ENCODE results near the gene HOXA4. TPM values are rescaled to one million over a fixed set of nuclear protein-coding genes. Genes with fewer than 3 reads are reported as not detected.
A peak's percentile ranks its signal among the peaks of the same experiment; 100 is the strongest.

Gene HOXA4
- total and polyA plus RNA-seq, 2 experiments from 2014 or later = not detected

DNA sequence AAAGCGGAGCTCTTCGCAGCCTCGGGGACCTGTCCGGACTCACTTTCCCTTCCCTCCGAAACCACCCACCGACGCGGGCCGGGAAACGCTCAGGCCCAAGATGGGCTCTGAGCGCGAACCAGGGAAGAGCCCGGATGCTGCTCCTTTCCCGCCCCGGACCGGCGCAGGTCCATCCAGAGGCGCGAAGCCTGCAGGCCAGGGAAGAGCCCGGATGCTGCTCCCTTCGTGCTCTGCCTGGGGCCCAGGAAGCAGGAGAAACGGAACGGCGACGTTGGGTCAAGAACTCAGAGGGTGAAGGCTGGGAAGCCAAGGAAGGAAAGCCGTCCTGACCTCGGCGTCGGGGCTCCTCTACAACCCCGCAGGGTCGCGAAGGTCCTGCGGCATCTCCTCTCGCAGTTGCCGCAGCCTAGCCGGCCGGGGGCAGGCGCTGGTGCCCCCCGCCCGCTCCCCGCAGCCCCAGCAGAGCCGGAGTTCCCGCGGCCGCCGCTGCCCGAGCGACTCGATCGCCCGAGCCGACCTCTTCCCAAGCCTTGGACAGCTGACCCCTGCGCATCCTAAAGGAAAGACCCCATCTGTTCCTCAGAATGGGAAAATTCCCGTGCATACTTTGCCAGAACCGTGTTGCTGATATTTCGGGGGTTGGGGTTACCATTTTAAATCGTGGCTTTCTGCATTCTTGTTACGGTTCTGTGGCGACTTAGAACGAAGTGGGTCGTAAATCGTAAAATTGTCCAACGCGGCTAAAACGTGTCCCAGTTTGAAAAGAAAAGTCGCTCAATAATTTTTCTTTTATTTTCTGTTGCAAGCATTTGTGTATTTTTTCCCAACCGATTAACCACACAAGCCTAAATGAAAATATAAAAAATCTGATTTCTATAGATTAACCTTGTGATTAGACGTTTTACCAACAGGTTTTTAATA, 42.3 kb downstream of the HOXA4 start (continued):
- TF ChIP-seq, protein P1, sequence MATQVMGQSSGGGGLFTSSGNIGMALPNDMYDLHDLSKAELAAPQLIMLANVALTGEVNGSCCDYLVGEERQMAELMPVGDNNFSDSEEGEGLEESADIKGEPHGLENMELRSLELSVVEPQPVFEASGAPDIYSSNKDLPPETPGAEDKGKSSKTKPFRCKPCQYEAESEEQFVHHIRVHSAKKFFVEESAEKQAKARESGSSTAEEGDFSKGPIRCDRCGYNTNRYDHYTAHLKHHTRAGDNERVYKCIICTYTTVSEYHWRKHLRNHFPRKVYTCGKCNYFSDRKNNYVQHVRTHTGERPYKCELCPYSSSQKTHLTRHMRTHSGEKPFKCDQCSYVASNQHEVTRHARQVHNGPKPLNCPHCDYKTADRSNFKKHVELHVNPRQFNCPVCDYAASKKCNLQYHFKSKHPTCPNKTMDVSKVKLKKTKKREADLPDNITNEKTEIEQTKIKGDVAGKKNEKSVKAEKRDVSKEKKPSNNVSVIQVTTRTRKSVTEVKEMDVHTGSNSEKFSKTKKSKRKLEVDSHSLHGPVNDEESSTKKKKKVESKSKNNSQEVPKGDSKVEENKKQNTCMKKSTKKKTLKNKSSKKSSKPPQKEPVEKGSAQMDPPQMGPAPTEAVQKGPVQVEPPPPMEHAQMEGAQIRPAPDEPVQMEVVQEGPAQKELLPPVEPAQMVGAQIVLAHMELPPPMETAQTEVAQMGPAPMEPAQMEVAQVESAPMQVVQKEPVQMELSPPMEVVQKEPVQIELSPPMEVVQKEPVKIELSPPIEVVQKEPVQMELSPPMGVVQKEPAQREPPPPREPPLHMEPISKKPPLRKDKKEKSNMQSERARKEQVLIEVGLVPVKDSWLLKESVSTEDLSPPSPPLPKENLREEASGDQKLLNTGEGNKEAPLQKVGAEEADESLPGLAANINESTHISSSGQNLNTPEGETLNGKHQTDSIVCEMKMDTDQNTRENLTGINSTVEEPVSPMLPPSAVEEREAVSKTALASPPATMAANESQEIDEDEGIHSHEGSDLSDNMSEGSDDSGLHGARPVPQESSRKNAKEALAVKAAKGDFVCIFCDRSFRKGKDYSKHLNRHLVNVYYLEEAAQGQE (IDR thresholded peaks at IDR 0.05; ENCODE audit: unreplicated experiment) = no peak
- TF ChIP-seq NANOG (IDR thresholded peaks at IDR 0.05; ENCODE audit: borderline replicate concordance) (no peak), ZNF331 (CRISPR knock-in tag; IDR thresholded peaks at IDR 0.05; ENCODE audit: low read depth) (no peak), POLR2AphosphoS5 (IDR thresholded peaks at IDR 0.05; ENCODE audit: low read depth) (no peak), EZH2 (IDR thresholded peaks at IDR 0.05; ENCODE audit: low read depth, unreplicated experiment) (peak; percentile 92), STAT1 (IDR thresholded peaks at IDR 0.05; ENCODE audit: unreplicated experiment) (no peak)
- TF ChIP-seq, protein P2, sequence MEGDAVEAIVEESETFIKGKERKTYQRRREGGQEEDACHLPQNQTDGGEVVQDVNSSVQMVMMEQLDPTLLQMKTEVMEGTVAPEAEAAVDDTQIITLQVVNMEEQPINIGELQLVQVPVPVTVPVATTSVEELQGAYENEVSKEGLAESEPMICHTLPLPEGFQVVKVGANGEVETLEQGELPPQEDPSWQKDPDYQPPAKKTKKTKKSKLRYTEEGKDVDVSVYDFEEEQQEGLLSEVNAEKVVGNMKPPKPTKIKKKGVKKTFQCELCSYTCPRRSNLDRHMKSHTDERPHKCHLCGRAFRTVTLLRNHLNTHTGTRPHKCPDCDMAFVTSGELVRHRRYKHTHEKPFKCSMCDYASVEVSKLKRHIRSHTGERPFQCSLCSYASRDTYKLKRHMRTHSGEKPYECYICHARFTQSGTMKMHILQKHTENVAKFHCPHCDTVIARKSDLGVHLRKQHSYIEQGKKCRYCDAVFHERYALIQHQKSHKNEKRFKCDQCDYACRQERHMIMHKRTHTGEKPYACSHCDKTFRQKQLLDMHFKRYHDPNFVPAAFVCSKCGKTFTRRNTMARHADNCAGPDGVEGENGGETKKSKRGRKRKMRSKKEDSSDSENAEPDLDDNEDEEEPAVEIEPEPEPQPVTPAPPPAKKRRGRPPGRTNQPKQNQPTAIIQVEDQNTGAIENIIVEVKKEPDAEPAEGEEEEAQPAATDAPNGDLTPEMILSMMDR (conservative IDR thresholded peaks at IDR 0.05; ENCODE audit: low read depth in 2 of 2) = no peak

DNA sequence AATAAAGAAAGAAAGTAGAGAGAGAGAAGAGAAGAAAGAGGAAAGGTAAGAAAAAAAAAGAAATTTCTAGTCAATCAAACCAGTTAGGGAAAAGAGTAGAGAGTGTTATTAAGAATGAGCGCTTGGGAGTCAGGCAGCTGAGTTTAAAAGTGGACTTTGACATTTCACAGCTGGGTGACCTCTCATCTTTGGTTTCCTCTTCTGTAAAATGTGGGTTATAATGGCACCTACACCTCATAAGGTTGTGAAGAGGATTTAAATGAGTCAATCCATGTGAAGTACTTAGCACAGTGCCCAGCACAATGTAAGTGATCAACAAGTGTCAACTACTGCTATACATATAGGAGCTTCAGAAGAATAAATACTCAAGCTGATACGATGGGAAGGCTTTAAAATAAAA, 46.9 kb downstream of the HOXA4 start:
- H3K9me3 Mint-ChIP-seq = peaks cover 9% of the 10 kb centered on the region; the same call in 2 of the 3 replicates
- Histone ChIP-seq H3K4me2 (no peak overlapping the region), H3K79me2 (replicated peaks; ENCODE audit: insufficient read depth) (no peaks in the 10 kb centered on the region), H3K9me2 (ENCODE audit: insufficient read depth) (no peaks in the 10 kb centered on the region), H4K20me1 (replicated peaks; ENCODE audit: insufficient read depth) (no peaks in the 10 kb centered on the region; the same call in 1 of the 2 replicates), H3F3A (replicated peaks; ENCODE audit: low read depth) (no peaks in the 10 kb centered on the region; the same call in none of the 2 replicates), H3K27ac (ENCODE audit: low read depth) (no peak overlapping the region), H3K4me1 (ENCODE audit: insufficient read depth) (0 out of 2 replicates have a peak, but pooled peaks cover 6% of the 10 kb centered on the region), H3K4me3 (no peak overlapping the region), H2AFZ (no peak overlapping the region), H3K36me3 (ENCODE audit: insufficient read depth) (no peaks in the 10 kb centered on the region), H3K27me3 (ENCODE audit: insufficient read depth) (peaks cover 59% of the 10 kb centered on the region)
- H3K4me3 Mint-ChIP-seq = no peak overlapping the region
- no peak overlapping the region for H3K27ac Mint-ChIP-seq
- no peaks in the 10 kb centered on the region for H3K36me3 Mint-ChIP-seq (ENCODE audit: low read depth)
- peaks cover 4% of the 10 kb centered on the region; the same call in 2 of the 3 replicates for H3K4me1 Mint-ChIP-seq
- peaks cover 34% of the 10 kb centered on the region for H3K27me3 Mint-ChIP-seq (ENCODE audit: insufficient read depth, low read depth, poor library complexity)
- ATAC-seq = no peak
- DNase-seq (ENCODE audit: low spot score) = no peak
- TF ChIP-seq CREB1 (CRISPR knock-in tag; IDR thresholded peaks at IDR 0.05; ENCODE audit: low read depth) = no peak
- TF ChIP-seq, protein P3, sequence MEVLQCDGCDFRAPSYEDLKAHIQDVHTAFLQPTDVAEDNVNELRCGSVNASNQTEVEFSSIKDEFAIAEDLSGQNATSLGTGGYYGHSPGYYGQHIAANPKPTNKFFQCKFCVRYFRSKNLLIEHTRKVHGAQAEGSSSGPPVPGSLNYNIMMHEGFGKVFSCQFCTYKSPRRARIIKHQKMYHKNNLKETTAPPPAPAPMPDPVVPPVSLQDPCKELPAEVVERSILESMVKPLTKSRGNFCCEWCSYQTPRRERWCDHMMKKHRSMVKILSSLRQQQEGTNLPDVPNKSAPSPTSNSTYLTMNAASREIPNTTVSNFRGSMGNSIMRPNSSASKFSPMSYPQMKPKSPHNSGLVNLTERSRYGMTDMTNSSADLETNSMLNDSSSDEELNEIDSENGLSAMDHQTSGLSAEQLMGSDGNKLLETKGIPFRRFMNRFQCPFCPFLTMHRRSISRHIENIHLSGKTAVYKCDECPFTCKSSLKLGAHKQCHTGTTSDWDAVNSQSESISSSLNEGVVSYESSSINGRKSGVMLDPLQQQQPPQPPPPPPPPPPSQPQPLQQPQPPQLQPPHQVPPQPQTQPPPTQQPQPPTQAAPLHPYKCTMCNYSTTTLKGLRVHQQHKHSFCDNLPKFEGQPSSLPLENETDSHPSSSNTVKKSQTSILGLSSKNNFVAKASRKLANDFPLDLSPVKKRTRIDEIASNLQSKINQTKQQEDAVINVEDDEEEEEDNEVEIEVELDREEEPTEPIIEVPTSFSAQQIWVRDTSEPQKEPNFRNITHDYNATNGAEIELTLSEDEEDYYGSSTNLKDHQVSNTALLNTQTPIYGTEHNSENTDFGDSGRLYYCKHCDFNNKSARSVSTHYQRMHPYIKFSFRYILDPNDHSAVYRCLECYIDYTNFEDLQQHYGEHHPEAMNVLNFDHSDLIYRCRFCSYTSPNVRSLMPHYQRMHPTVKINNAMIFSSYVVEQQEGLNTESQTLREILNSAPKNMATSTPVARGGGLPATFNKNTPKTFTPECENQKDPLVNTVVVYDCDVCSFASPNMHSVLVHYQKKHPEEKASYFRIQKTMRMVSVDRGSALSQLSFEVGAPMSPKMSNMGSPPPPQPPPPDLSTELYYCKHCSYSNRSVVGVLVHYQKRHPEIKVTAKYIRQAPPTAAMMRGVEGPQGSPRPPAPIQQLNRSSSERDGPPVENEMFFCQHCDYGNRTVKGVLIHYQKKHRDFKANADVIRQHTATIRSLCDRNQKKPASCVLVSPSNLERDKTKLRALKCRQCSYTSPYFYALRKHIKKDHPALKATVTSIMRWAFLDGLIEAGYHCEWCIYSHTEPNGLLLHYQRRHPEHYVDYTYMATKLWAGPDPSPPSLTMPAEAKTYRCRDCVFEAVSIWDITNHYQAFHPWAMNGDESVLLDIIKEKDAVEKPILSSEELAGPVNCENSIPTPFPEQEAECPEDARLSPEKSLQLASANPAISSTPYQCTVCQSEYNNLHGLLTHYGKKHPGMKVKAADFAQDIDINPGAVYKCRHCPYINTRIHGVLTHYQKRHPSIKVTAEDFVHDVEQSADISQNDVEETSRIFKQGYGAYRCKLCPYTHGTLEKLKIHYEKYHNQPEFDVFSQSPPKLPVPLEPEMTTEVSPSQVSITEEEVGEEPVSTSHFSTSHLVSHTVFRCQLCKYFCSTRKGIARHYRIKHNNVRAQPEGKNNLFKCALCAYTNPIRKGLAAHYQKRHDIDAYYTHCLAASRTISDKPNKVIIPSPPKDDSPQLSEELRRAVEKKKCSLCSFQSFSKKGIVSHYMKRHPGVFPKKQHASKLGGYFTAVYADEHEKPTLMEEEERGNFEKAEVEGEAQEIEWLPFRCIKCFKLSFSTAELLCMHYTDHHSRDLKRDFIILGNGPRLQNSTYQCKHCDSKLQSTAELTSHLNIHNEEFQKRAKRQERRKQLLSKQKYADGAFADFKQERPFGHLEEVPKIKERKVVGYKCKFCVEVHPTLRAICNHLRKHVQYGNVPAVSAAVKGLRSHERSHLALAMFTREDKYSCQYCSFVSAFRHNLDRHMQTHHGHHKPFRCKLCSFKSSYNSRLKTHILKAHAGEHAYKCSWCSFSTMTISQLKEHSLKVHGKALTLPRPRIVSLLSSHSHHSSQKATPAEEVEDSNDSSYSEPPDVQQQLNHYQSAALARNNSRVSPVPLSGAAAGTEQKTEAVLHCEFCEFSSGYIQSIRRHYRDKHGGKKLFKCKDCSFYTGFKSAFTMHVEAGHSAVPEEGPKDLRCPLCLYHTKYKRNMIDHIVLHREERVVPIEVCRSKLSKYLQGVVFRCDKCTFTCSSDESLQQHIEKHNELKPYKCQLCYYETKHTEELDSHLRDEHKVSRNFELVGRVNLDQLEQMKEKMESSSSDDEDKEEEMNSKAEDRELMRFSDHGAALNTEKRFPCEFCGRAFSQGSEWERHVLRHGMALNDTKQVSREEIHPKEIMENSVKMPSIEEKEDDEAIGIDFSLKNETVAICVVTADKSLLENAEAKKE (CRISPR knock-in tag; IDR thresholded peaks at IDR 0.05) = no peak
- TF ChIP-seq NANOG (IDR thresholded peaks at IDR 0.05; ENCODE audit: borderline replicate concordance) = no peak
- TF ChIP-seq EZH2phosphoT487 (IDR thresholded peaks at IDR 0.05; ENCODE audit: unreplicated experiment) = no peak
- TF ChIP-seq ZNF331 (CRISPR knock-in tag; IDR thresholded peaks at IDR 0.05; ENCODE audit: low read depth) = no peak
- TF ChIP-seq ZNF114 (CRISPR knock-in tag; IDR thresholded peaks at IDR 0.05) = no peak

All from GM23338 (cell line).